NCI-H1092 (cell line): ENCODE data around the gene MBOAT1.

Experiments used
- DNase-seq: peaks from one replicate; lab custom pipeline; 2025; lab: John Stamatoyannopoulos, UW

MBOAT1 gene

GRCh38 chr6:20099156-20099555 is 113.1 kb downstream of the MBOAT1 start:
- no peak for DNase-seq

GRCh38 chr6:20098267-20098876 is 113.9 kb downstream of the MBOAT1 start:
- no peak for DNase-seq

- no peak for DNase-seq
Observed at GRCh38 chr6:20096536-20096935, 115.7 kb downstream of the MBOAT1 start.

- DNase-seq: no peak
Observed at GRCh38 chr6:20095436-20095835, 116.8 kb downstream of the MBOAT1 start.

- DNase-seq: peak; percentile 14
Observed at GRCh38 chr6:20092071-20092566, 120.2 kb downstream of the MBOAT1 start.

GRCh38 chr6:20086992-20087391 is 125.3 kb downstream of the MBOAT1 start:
- DNase-seq: no peak

GRCh38 chr6:20085817-20086216 is 126.5 kb downstream of the MBOAT1 start:
- no peak for DNase-seq

GRCh38 chr6:20084411-20084810 is 127.9 kb downstream of the MBOAT1 start:
- DNase-seq: no peak

- no peak for DNase-seq
Observed at GRCh38 chr6:20071998-20072397, 140.3 kb downstream of the MBOAT1 start.

- no peak for DNase-seq
Observed at GRCh38 chr6:20070047-20070446, 142.2 kb downstream of the MBOAT1 start.

- DNase-seq: no peak
Observed at GRCh38 chr6:20069021-20069522, 143.2 kb downstream of the MBOAT1 start.

- no peak for DNase-seq
Observed at GRCh38 chr6:20068421-20068988, 143.8 kb downstream of the MBOAT1 start.

- DNase-seq: no peak
Observed at GRCh38 chr6:20061952-20062351, 150.3 kb downstream of the MBOAT1 start.

- DNase-seq: no peak
Observed at GRCh38 chr6:20060252-20060651, 152.0 kb downstream of the MBOAT1 start.

- no peak for DNase-seq
Observed at GRCh38 chr6:20058912-20059311, 153.4 kb downstream of the MBOAT1 start.

- peak; percentile 23 for DNase-seq
Observed at GRCh38 chr6:20058121-20058905, 154.0 kb downstream of the MBOAT1 start.

- DNase-seq: peak; percentile 59
Observed at GRCh38 chr6:20056350-20056992, 155.8 kb downstream of the MBOAT1 start.

- DNase-seq: no peak
Observed at GRCh38 chr6:20055916-20056315, 156.4 kb downstream of the MBOAT1 start.
